ENCODE results near the gene UPF2. TPM values are rescaled to one million over a fixed set of nuclear protein-coding genes. Genes with fewer than 3 reads are reported as not detected.

The UPF2 gene
- total RNA-seq, 1 donor from 2014 or later: 41.0 TPM

GRCh38 chr10:11908536-11908935 lies 134.1 kb downstream of the UPF2 start:
- H3K4me3 Mint-ChIP-seq (ENCODE audit: low read depth): no peak overlapping the region
- no peaks in the 10 kb centered on the region for H3K9me3 Mint-ChIP-seq
- H3K36me3 Mint-ChIP-seq (ENCODE audit: low read depth): no peaks in the 10 kb centered on the region
- intact Hi-C loops (cut with micrococcal nuclease): no loop called here
- DNase-seq (ENCODE audit: low spot score): no peak
- no peaks in the 10 kb centered on the region for H3K27me3 Mint-ChIP-seq (ENCODE audit: low read depth)
- H3K4me1 Mint-ChIP-seq (ENCODE audit: low read depth): no peaks in the 10 kb centered on the region
- no peak overlapping the region for H3K27ac Mint-ChIP-seq

GRCh38 chr10:11907914-11908313 lies 134.7 kb downstream of the UPF2 start:
- no peaks in the 10 kb centered on the region for H3K9me3 Mint-ChIP-seq
- no peak overlapping the region for H3K27ac Mint-ChIP-seq
- no peaks in the 10 kb centered on the region for H3K4me1 Mint-ChIP-seq (ENCODE audit: low read depth)
- H3K4me3 Mint-ChIP-seq (ENCODE audit: low read depth): no peak overlapping the region
- no peaks in the 10 kb centered on the region for H3K36me3 Mint-ChIP-seq (ENCODE audit: low read depth)
- no peak for DNase-seq (ENCODE audit: low spot score)
- H3K27me3 Mint-ChIP-seq (ENCODE audit: low read depth): peaks cover 3% of the 10 kb centered on the region
- intact Hi-C loops (cut with micrococcal nuclease): no loop called here

- Mint-ChIP-seq H3K9me3 (no peaks in the 10 kb centered on the region), H3K27ac (no peak overlapping the region), H3K4me3 (ENCODE audit: low read depth) (no peak overlapping the region), H3K27me3 (ENCODE audit: low read depth) (peaks cover 4% of the 10 kb centered on the region), H3K36me3 (ENCODE audit: low read depth) (no peaks in the 10 kb centered on the region), H3K4me1 (ENCODE audit: low read depth) (no peaks in the 10 kb centered on the region)
- intact Hi-C loops (cut with micrococcal nuclease): no loop called here
- DNase-seq (ENCODE audit: low spot score): no peak
These were observed 135.9 kb downstream of the UPF2 start for GRCh38 chr10:11906714-11907113.

- no peak for DNase-seq (ENCODE audit: low spot score)
These were observed 140.0 kb downstream of the UPF2 start for GRCh38 chr10:11902646-11903045.

GRCh38 chr10:11901833-11902475 lies 140.7 kb downstream of the UPF2 start:
- DNase-seq (ENCODE audit: low spot score): no peak
- Mint-ChIP-seq H3K27me3 (ENCODE audit: low read depth) (peaks cover 4% of the 10 kb centered on the region), H3K27ac (no peak overlapping the region), H3K4me1 (ENCODE audit: low read depth) (no peaks in the 10 kb centered on the region), H3K36me3 (ENCODE audit: low read depth) (no peaks in the 10 kb centered on the region), H3K4me3 (ENCODE audit: low read depth) (no peak overlapping the region), H3K9me3 (no peaks in the 10 kb centered on the region)
- intact Hi-C loops (cut with micrococcal nuclease): no loop called here

More at GRCh38 chr10:11902646-11903045, 140.0 kb downstream of the UPF2 start:
- intact Hi-C loops (cut with micrococcal nuclease): no loop called here
- no peak overlapping the region for H3K4me3 Mint-ChIP-seq (ENCODE audit: low read depth)
- no peaks in the 10 kb centered on the region for H3K4me1 Mint-ChIP-seq (ENCODE audit: low read depth)
- no peaks in the 10 kb centered on the region for H3K36me3 Mint-ChIP-seq (ENCODE audit: low read depth)
- H3K27me3 Mint-ChIP-seq (ENCODE audit: low read depth): peaks cover 4% of the 10 kb centered on the region
- H3K9me3 Mint-ChIP-seq: no peaks in the 10 kb centered on the region
- H3K27ac Mint-ChIP-seq: no peak overlapping the region

GRCh38 chr10:11901454-11901832 lies 141.2 kb downstream of the UPF2 start:
- H3K36me3 Mint-ChIP-seq (ENCODE audit: low read depth): no peaks in the 10 kb centered on the region
- no peak for DNase-seq (ENCODE audit: low spot score)
- H3K4me3 Mint-ChIP-seq (ENCODE audit: low read depth): no peak overlapping the region

GRCh38 chr10:11901036-11901301 lies 141.6 kb downstream of the UPF2 start:
- DNase-seq (ENCODE audit: low spot score): no peak
- Mint-ChIP-seq H3K27me3 (ENCODE audit: low read depth) (peaks cover 5% of the 10 kb centered on the region), H3K9me3 (no peaks in the 10 kb centered on the region), H3K4me3 (ENCODE audit: low read depth) (no peak overlapping the region), H3K4me1 (ENCODE audit: low read depth) (peaks cover 4% of the 10 kb centered on the region), H3K27ac (no peak overlapping the region), H3K36me3 (ENCODE audit: low read depth) (no peaks in the 10 kb centered on the region)
- intact Hi-C loops (cut with micrococcal nuclease): no loop called here

More at GRCh38 chr10:11901454-11901832, 141.2 kb downstream of the UPF2 start:
- H3K27me3 Mint-ChIP-seq (ENCODE audit: low read depth): peaks cover 5% of the 10 kb centered on the region
- intact Hi-C loops (cut with micrococcal nuclease): no loop called here
- no peaks in the 10 kb centered on the region for H3K9me3 Mint-ChIP-seq
- H3K27ac Mint-ChIP-seq: no peak overlapping the region
- H3K4me1 Mint-ChIP-seq (ENCODE audit: low read depth): peaks cover 4% of the 10 kb centered on the region

GRCh38 chr10:11899067-11899876 lies 143.3 kb downstream of the UPF2 start:
- H3K27me3 Mint-ChIP-seq (ENCODE audit: low read depth): peaks cover 5% of the 10 kb centered on the region
- H3K27ac Mint-ChIP-seq: no peak overlapping the region
- intact Hi-C loops (cut with micrococcal nuclease): no loop called here

GRCh38 chr10:11898372-11899066 lies 144.1 kb downstream of the UPF2 start:
- intact Hi-C loops (cut with micrococcal nuclease): no loop called here
- Mint-ChIP-seq H3K4me1 (ENCODE audit: low read depth) (peaks cover 4% of the 10 kb centered on the region), H3K27ac (no peak overlapping the region), H3K27me3 (ENCODE audit: low read depth) (peaks cover 5% of the 10 kb centered on the region), H3K36me3 (ENCODE audit: low read depth) (no peaks in the 10 kb centered on the region), H3K9me3 (no peaks in the 10 kb centered on the region), H3K4me3 (ENCODE audit: low read depth) (no peak overlapping the region)
- DNase-seq (ENCODE audit: low spot score): no peak

More at GRCh38 chr10:11899067-11899876, 143.3 kb downstream of the UPF2 start:
- no peak for DNase-seq (ENCODE audit: low spot score)
- Mint-ChIP-seq H3K4me1 (ENCODE audit: low read depth) (peaks cover 4% of the 10 kb centered on the region), H3K4me3 (ENCODE audit: low read depth) (no peak overlapping the region), H3K36me3 (ENCODE audit: low read depth) (no peaks in the 10 kb centered on the region), H3K9me3 (no peaks in the 10 kb centered on the region)

GRCh38 chr10:11898033-11898371 lies 144.6 kb downstream of the UPF2 start:
- Mint-ChIP-seq H3K27ac (no peak overlapping the region), H3K9me3 (no peaks in the 10 kb centered on the region), H3K27me3 (ENCODE audit: low read depth) (peaks cover 4% of the 10 kb centered on the region), H3K4me3 (ENCODE audit: low read depth) (no peak overlapping the region), H3K36me3 (ENCODE audit: low read depth) (no peaks in the 10 kb centered on the region), H3K4me1 (ENCODE audit: low read depth) (peaks cover 4% of the 10 kb centered on the region)
- no peak for DNase-seq (ENCODE audit: low spot score)
- intact Hi-C loops (cut with micrococcal nuclease): no loop called here

- no peaks in the 10 kb centered on the region for H3K9me3 Mint-ChIP-seq
- H3K4me3 Mint-ChIP-seq (ENCODE audit: low read depth): no peak overlapping the region
- H3K27ac Mint-ChIP-seq: no peak overlapping the region
- H3K27me3 Mint-ChIP-seq (ENCODE audit: low read depth): peaks cover 2% of the 10 kb centered on the region
- no peaks in the 10 kb centered on the region for H3K36me3 Mint-ChIP-seq (ENCODE audit: low read depth)
- DNase-seq (ENCODE audit: low spot score): no peak
- intact Hi-C loops (cut with micrococcal nuclease): no loop called here
- H3K4me1 Mint-ChIP-seq (ENCODE audit: low read depth): peaks cover 4% of the 10 kb centered on the region
These were observed 145.9 kb downstream of the UPF2 start for GRCh38 chr10:11896549-11897200.

GRCh38 chr10:11895598-11895997 lies 147.0 kb downstream of the UPF2 start:
- Mint-ChIP-seq H3K4me3 (ENCODE audit: low read depth) (no peak overlapping the region), H3K9me3 (no peaks in the 10 kb centered on the region), H3K27ac (no peak overlapping the region), H3K27me3 (ENCODE audit: low read depth) (peaks cover 2% of the 10 kb centered on the region), H3K36me3 (ENCODE audit: low read depth) (no peaks in the 10 kb centered on the region), H3K4me1 (ENCODE audit: low read depth) (peaks cover 4% of the 10 kb centered on the region)
- no peak for DNase-seq (ENCODE audit: low spot score)
- intact Hi-C loops (cut with micrococcal nuclease): no loop called here

- H3K4me1 Mint-ChIP-seq (ENCODE audit: low read depth): peaks cover 4% of the 10 kb centered on the region
- no peak for DNase-seq (ENCODE audit: low spot score)
- H3K4me3 Mint-ChIP-seq (ENCODE audit: low read depth): no peak overlapping the region
- no peak overlapping the region for H3K27ac Mint-ChIP-seq
- H3K27me3 Mint-ChIP-seq (ENCODE audit: low read depth): peaks cover 2% of the 10 kb centered on the region
- no peaks in the 10 kb centered on the region for H3K9me3 Mint-ChIP-seq
- H3K36me3 Mint-ChIP-seq (ENCODE audit: low read depth): no peaks in the 10 kb centered on the region
- intact Hi-C loops (cut with micrococcal nuclease): no loop called here
These were observed 147.5 kb downstream of the UPF2 start for GRCh38 chr10:11895108-11895466.

Measured in activated T-helper 2 cell treated with anti-CD3 and anti-CD28 coated beads, Interferon-gamma antibody, Interleukin-2, Interleukin-4, amounts not matched to agents 10 μg/mL and 5 μg/mL and 100 μg/mL, durations not matched to agents 14 hours and 24 hours and 36 hours (primary cell).